ENCODE results near the gene UGT8. TPM values are rescaled to one million over a fixed set of nuclear protein-coding genes. Genes with fewer than 3 reads are reported as not detected.

The UGT8 gene
- total and polyA plus RNA-seq, 4 donors: not detected

GRCh38 chr4:114606245-114606644 is 7.6 kb downstream of the UGT8 start (continued):
- TF ChIP-seq REST (IDR thresholded peaks at IDR 0.05): no peak
- TF ChIP-seq RXRA (IDR thresholded peaks at IDR 0.05): no peak

- H3K27me3 ChIP-seq (ENCODE audit: control insufficient read depth in 4 of 4, insufficient read depth in 4 of 4, low read length in 3 of 4): peaks cover 0 to 2% (median 0%) of the 10 kb centered on the region in 4 donors
- no peaks in the 10 kb centered on the region for H3K36me3 ChIP-seq (ENCODE audit: control insufficient read depth in 4 of 4, insufficient read depth in 3 of 4, low read depth in 1 of 4, low read length in 3 of 4)
- H3K4me1 ChIP-seq (ENCODE audit: control insufficient read depth in 4 of 4, insufficient read depth in 4 of 4, low read length in 3 of 4): no peaks in the 10 kb centered on the region
- TF ChIP-seq ATF3 (IDR thresholded peaks at IDR 0.05): no peak
- TF ChIP-seq EGR1 (IDR thresholded peaks at IDR 0.05; ENCODE audit: low read depth in 2 of 2): no peak
- TF ChIP-seq RAD21 (IDR thresholded peaks at IDR 0.05): no peak
- no peak for TF ChIP-seq YY1 (IDR thresholded peaks at IDR 0.05)
- no peak for TF ChIP-seq RXRA (IDR thresholded peaks at IDR 0.05)
- no peak for TF ChIP-seq CTCF (IDR thresholded peaks at IDR 0.05; ENCODE audit: low read depth, low read length, missing input control)
- no peak for TF ChIP-seq HNF4A (conservative IDR thresholded peaks at IDR 0.05)
- no peak for TF ChIP-seq FOXA2 (IDR thresholded peaks at IDR 0.05)
- TF ChIP-seq SP1 (IDR thresholded peaks at IDR 0.05): no peak
- TF ChIP-seq FOXA1 (IDR thresholded peaks at IDR 0.05): no peak
- TF ChIP-seq REST (IDR thresholded peaks at IDR 0.05): no peak
- no peak for TF ChIP-seq TAF1 (conservative IDR thresholded peaks at IDR 0.05)
- TF ChIP-seq ZBTB33 (IDR thresholded peaks at IDR 0.05): no peak
- TF ChIP-seq MAX (IDR thresholded peaks at IDR 0.05): no peak
- no peak for TF ChIP-seq NR2F2 (IDR thresholded peaks at IDR 0.05)
- TF ChIP-seq JUND (IDR thresholded peaks at IDR 0.05): no peak
- TF ChIP-seq HNF4G (IDR thresholded peaks at IDR 0.05): no peak
- no peak for TF ChIP-seq GABPA (IDR thresholded peaks at IDR 0.05 in 1 of 2, conservative IDR thresholded peaks at IDR 0.05 in 1 of 2)
- no peak overlapping the region for H3K27ac ChIP-seq (ENCODE audit: low read depth in 1 of 2, low read length in 2 of 2)
- H3K9me3 ChIP-seq (ENCODE audit: control insufficient read depth in 4 of 4, low read length in 3 of 4): no peaks in the 10 kb centered on the region
- DNase-seq (ENCODE audit: low spot score): no peak
- no peak overlapping the region for H3K4me3 ChIP-seq (ENCODE audit: low read depth in 1 of 3, low read length in 3 of 3)
- no peak overlapping the region for H3K9ac ChIP-seq (ENCODE audit: low read depth in 1 of 2, low read length in 2 of 2)
These were observed 8.4 kb downstream of the UGT8 start for GRCh38 chr4:114607056-114607455.

Data from liver (tissue), 9 donors.